Heart left ventricle (tissue), 13 donors: ENCODE data around the gene NUBP2.

Experiments
- POLR2A ChIP-seq, 2 donors: fragments of 450-650 bp; IDR thresholded peaks; one replicate each; pipeline ENCODE4 v1.6.1; 2017; ENCODE audit warnings: antibody characterized with exemption in 2 of 2, mild to moderate bottlenecking in 2 of 2, moderate library complexity in 2 of 2
- TF ChIP-seq, protein P1 (sequence below), 12 donors: fragments of 200-600 bp; sonication (generic) in 4 of 12; IDR thresholded peaks; one replicate each; pipeline versions ENCODE4 v1.5.0 to v1.8.0; 2018 to 2022; ENCODE audit warnings: antibody characterized with exemption in 12 of 12, mild to moderate bottlenecking in 5 of 12
- donor health status: ischemic (EF 13 %, LVEDD 7.1; RV severe dilation, severe dysfunction).
- donor health status: DM: no; HTN: yes; CAD: no.
- donor health status: DM: no; HTN: no; CAD: no.
- donor health status: ischemic (EF 25% LVEDD 6.9; RV normal size, moderate dysfunction).
- donor health status: ischemic (EF 25% LVEDD 5.7; RV mildly dilated, moderate dysfunction).
- donor health status: ischemic (EF 35%, LVEDD 5.7; RV mildly dilated, moderate dysfunction).
- donor health status: nonischemic (EF 11% LVEDD 7.7; RV severe dilation, severe dysfunction).
- donor health status: DM: yes; HTN: yes; CAD: no.
- donor health status: PGD.
- donor health status: ischemic (EF 29% LVEDD 5.4; RV normal size, mild dysfunction).
- donor health status: nonischemic (EF 23%, LVEDD 6.1; RV moderate dilation, normal function).

DNA sequence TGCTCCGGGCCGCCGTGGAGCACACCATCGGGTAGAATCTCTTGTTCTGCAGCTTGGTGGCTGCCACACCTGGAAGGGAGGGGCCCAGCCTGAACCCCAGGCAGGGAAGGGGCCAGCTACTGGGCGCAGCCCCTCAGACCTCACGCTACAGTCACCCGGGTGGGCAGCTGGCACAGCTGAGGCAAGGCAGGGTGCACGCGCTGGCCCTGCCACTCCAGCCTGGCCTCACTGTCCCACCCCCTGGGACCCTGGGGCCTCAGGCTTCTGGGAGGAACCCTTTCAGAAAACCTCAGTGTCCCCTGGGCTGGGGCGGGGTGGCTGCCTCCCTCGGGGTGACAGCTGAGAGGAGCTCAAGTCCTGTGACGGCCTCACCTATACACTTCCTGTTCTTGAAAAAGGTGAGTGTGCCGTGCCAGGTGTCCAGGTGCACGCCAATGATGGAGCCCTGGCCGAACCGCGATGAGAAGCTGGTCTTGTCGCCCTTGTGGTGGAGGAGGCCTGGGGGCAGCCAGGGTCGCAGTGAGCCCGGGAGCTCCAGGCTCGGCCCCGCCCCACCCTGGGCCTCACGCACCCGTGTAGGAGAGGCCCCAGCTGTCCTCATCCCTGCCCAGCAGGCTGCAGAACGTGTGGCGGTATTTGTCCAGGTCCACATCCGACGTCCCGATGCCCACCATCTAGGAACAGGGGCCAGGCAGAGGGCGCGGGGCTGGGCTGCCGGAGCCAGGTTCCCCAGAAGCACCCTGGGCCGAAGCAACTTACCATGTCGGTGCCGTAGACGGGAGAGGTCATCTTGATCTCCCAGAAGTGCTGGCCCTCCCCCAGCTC is 5.2 kb upstream of the NUBP2 start:
- TF ChIP-seq, protein P1, sequence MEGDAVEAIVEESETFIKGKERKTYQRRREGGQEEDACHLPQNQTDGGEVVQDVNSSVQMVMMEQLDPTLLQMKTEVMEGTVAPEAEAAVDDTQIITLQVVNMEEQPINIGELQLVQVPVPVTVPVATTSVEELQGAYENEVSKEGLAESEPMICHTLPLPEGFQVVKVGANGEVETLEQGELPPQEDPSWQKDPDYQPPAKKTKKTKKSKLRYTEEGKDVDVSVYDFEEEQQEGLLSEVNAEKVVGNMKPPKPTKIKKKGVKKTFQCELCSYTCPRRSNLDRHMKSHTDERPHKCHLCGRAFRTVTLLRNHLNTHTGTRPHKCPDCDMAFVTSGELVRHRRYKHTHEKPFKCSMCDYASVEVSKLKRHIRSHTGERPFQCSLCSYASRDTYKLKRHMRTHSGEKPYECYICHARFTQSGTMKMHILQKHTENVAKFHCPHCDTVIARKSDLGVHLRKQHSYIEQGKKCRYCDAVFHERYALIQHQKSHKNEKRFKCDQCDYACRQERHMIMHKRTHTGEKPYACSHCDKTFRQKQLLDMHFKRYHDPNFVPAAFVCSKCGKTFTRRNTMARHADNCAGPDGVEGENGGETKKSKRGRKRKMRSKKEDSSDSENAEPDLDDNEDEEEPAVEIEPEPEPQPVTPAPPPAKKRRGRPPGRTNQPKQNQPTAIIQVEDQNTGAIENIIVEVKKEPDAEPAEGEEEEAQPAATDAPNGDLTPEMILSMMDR (IDR thresholded peaks at IDR 0.05) = no peak
- TF ChIP-seq POLR2A (IDR thresholded peaks at IDR 0.05) = no peak
